H1 (cell line): ENCODE measurements around the gene DSG4. TPM values are rescaled to one million over a fixed set of nuclear protein-coding genes. Genes with fewer than 3 reads are reported as not detected.
A peak's percentile ranks its signal among the peaks of the same experiment; 100 is the strongest.

ENCODE experiments used
- CTCF ChIA-PET: fragments of 300-600 bp; sonication (Branson Sonifier 250); formaldehyde crosslinking; loops from one replicate; lab custom pipeline; 2021; ENCODE audit not compliant: partially characterized antibody; lab: Charles Lee
- POLR2A ChIA-PET: fragments of 300-600 bp; sonication (Branson Sonifier 250); formaldehyde crosslinking; loops from one replicate; lab custom pipeline; 2021; ENCODE audit warnings: inconsistent platforms; ENCODE audit not compliant: partially characterized antibody; lab: Charles Lee
- DNase-seq, 2 experiments: peaks; one replicate each; pipeline versions ENCODE4 v3.0.0 to v3.0.0-alpha.2; 2010 to 2022; ENCODE audit warnings: low spot score in 2 of 2, low read depth in 1 of 2, mixed read lengths in 1 of 2
- FAIRE-seq: peaks from 2 replicates; lab custom pipeline; 2011; peaks lifted over from hg19 to GRCh38; lab: Jason Lieb, UNC
- H2AFZ ChIP-seq: 2 replicates; pipeline ENCODE4 v1.8.1; 2012; ENCODE audit warnings: low read length, inconsistent platforms
- H2AK5ac ChIP-seq: 2 replicates; pipeline ENCODE4 v1.6.1; 2013; ENCODE audit warnings: low read depth, low read length
- H2BK120ac ChIP-seq: replicated peaks from 2 replicates; pipeline ENCODE3; 2013; ENCODE audit warnings: low read depth, low read length, inconsistent platforms
- H2BK12ac ChIP-seq: 2 replicates; pipeline ENCODE4 v1.6.1; 2013; ENCODE audit warnings: low read depth, low read length
- H2BK15ac ChIP-seq: 2 replicates; pipeline ENCODE4 v1.6.1; 2013; ENCODE audit warnings: low read length
- H2BK20ac ChIP-seq: 2 replicates; pipeline ENCODE4 v1.6.1; 2013; ENCODE audit warnings: low read length
- H2BK5ac ChIP-seq: 2 replicates; pipeline ENCODE4 v1.6.1; 2013; ENCODE audit warnings: low read depth, low read length
- H3K14ac ChIP-seq: 2 replicates; pipeline ENCODE4 v1.6.1; 2013; ENCODE audit warnings: inconsistent platforms; ENCODE audit not compliant: insufficient read length
- H3K18ac ChIP-seq: 2 replicates; pipeline ENCODE4 v1.6.1; 2013; ENCODE audit warnings: low read length; ENCODE audit errors: extremely low read depth
- H3K23ac ChIP-seq: 2 replicates; pipeline ENCODE4 v1.6.1; 2013; ENCODE audit warnings: inconsistent platforms; ENCODE audit not compliant: insufficient read length
- H3K23me2 ChIP-seq: 2 replicates; pipeline ENCODE4 v1.6.1; 2013; ENCODE audit warnings: low read depth, low read length
- H3K27ac ChIP-seq: 2 replicates; pipeline ENCODE4 v1.6.1; 2011; ENCODE audit warnings: low read depth, low read length, inconsistent platforms
- H3K27me3 ChIP-seq, 4 experiments: replicated peaks in 1 of 4; 1 replicate in 1 of 4; 2 replicates in 3 of 4; pipeline versions ENCODE4 v1.6.1 to v1.8.1; 2011 to 2013; ENCODE audit warnings: low read length in 3 of 4, mild to moderate bottlenecking in 3 of 4, inconsistent platforms in 2 of 4, mixed read lengths in 2 of 4, moderate library complexity in 1 of 4; ENCODE audit not compliant: control insufficient read depth in 3 of 4, insufficient read depth in 3 of 4; ENCODE audit errors: extremely low read depth in 1 of 4
- H3K36me3 ChIP-seq, 4 experiments: 2 replicates each; pipeline versions ENCODE4 v1.6.1 to v1.8.1; 2011 to 2013; ENCODE audit warnings: mild to moderate bottlenecking in 4 of 4, low read length in 3 of 4, moderate library complexity in 2 of 4, control low read depth in 1 of 4, inconsistent platforms in 1 of 4; ENCODE audit not compliant: insufficient read depth in 4 of 4, control insufficient read depth in 2 of 4
- H3K4ac ChIP-seq: replicated peaks from 2 replicates; pipeline ENCODE3; 2013; ENCODE audit warnings: low read length, low read depth, mixed read lengths, inconsistent platforms; ENCODE audit not compliant: insufficient read length
- H3K4me1 ChIP-seq, 4 experiments: replicated peaks in 1 of 4; 1 replicate in 1 of 4; 2 replicates in 3 of 4; pipeline versions ENCODE4 v1.6.1 to v1.8.1; 2011 to 2013; ENCODE audit warnings: low read length in 3 of 4, inconsistent platforms in 2 of 4, mixed read lengths in 1 of 4; ENCODE audit not compliant: insufficient read depth in 4 of 4, control insufficient read depth in 3 of 4
- H3K4me2 ChIP-seq, 2 experiments: 2 replicates each; pipeline versions ENCODE4 v1.6.1 to v1.8.1; 2011 to 2013; ENCODE audit warnings: low read depth in 2 of 2, low read length in 2 of 2, control low read depth in 1 of 2, inconsistent platforms in 1 of 2, mild to moderate bottlenecking in 1 of 2; ENCODE audit not compliant: insufficient read depth in 1 of 2
- H3K4me3 ChIP-seq, 4 experiments: fragments of 200-600, 300-600 bp in 1 of 4; sonication (generic), shearing (Covaris generic), sonication (Bioruptor Twin) in 1 of 4; 2 replicates each; pipeline versions ENCODE4 v1.5.1 to v1.8.1; 2011 to 2016; ENCODE audit warnings: low read length in 4 of 4, low read depth in 3 of 4, control low read depth in 2 of 4, inconsistent platforms in 2 of 4, mild to moderate bottlenecking in 2 of 4, mixed read lengths in 1 of 4, moderate library complexity in 1 of 4; ENCODE audit not compliant: insufficient read depth in 2 of 4; ENCODE audit errors: extremely low read depth in 1 of 4
- H3K56ac ChIP-seq: replicated peaks from 2 replicates; pipeline ENCODE3; 2013; ENCODE audit warnings: low read depth, mild to moderate bottlenecking, mixed read lengths, low read length, inconsistent platforms; ENCODE audit not compliant: insufficient read length
- H3K79me1 ChIP-seq: 2 replicates; pipeline ENCODE4 v1.6.1; 2013; ENCODE audit warnings: low read depth, low read length, control low read depth
- H3K79me2 ChIP-seq, 2 experiments: 2 replicates each; pipeline versions ENCODE4 v1.6.1 to v1.8.1; 2012 to 2013; ENCODE audit warnings: low read length in 2 of 2, mild to moderate bottlenecking in 2 of 2, inconsistent platforms in 1 of 2; ENCODE audit not compliant: insufficient read depth in 2 of 2, control insufficient read depth in 1 of 2
- H3K9ac ChIP-seq, 4 experiments: replicated peaks in 1 of 4; 1 replicate in 1 of 4; 2 replicates in 3 of 4; pipeline versions ENCODE4 v1.6.1 to v1.8.1; 2011 to 2013; ENCODE audit warnings: low read depth in 3 of 4, low read length in 3 of 4, control low read depth in 2 of 4, mild to moderate bottlenecking in 2 of 4, moderate library complexity in 2 of 4, inconsistent platforms in 1 of 4; ENCODE audit errors: extremely low read depth in 1 of 4
- H3K9me3 ChIP-seq, 2 experiments: 2 replicates each; pipeline versions ENCODE4 v1.6.1 to v1.8.1; 2012 to 2013; ENCODE audit warnings: mild to moderate bottlenecking in 2 of 2, moderate library complexity in 2 of 2, control low read depth in 1 of 2, inconsistent platforms in 1 of 2, low read depth in 1 of 2, low read length in 1 of 2, mixed read lengths in 1 of 2; ENCODE audit not compliant: insufficient read depth in 2 of 2
- H4K20me1 ChIP-seq, 2 experiments: replicated peaks in 1 of 2; 2 replicates each; pipeline versions ENCODE3 to v1.8.1; 2011 to 2013; ENCODE audit warnings: inconsistent platforms in 2 of 2, low read length in 2 of 2, mild to moderate bottlenecking in 1 of 2; ENCODE audit not compliant: insufficient read depth in 2 of 2, control insufficient read depth in 1 of 2
- H4K5ac ChIP-seq: 2 replicates; pipeline ENCODE4 v1.6.1; 2013; ENCODE audit warnings: low read length, low read depth, mixed read lengths, inconsistent platforms; ENCODE audit not compliant: insufficient read length
- H4K8ac ChIP-seq: 2 replicates; pipeline ENCODE4 v1.8.0; 2013; ENCODE audit warnings: mild to moderate bottlenecking, moderate library complexity, low read length, inconsistent platforms; ENCODE audit not compliant: insufficient read depth; ENCODE audit errors: extremely low read depth
- H4K91ac ChIP-seq: replicated peaks from 2 replicates; pipeline ENCODE3; 2013; ENCODE audit warnings: low read length, mixed read lengths, inconsistent platforms; ENCODE audit not compliant: insufficient read length
- CBX5 ChIP-seq: fragments of 300-800, 300-1000 bp; sonication (generic); IDR thresholded peaks from 2 replicates; pipeline ENCODE4 v1.7.1; 2016; ENCODE audit warnings: antibody characterized with exemption, low read length, low read depth
- KDM1A ChIP-seq: fragments of 200-600, 300-600 bp; sonication (generic); IDR thresholded peaks from 2 replicates; pipeline ENCODE4 v1.7.1; 2016; ENCODE audit warnings: mild to moderate bottlenecking, low read length, borderline replicate concordance
- RNF2 ChIP-seq: fragments of 200-900, 300-1000 bp; sonication (generic); IDR thresholded peaks from 2 replicates; pipeline ENCODE4 v1.7.1; 2016; ENCODE audit warnings: borderline replicate concordance, low read depth, mild to moderate bottlenecking, antibody characterized with exemption, low read length; ENCODE audit not compliant: poor library complexity, severe bottlenecking; ENCODE audit errors: missing control alignments
- WGBS, 2 experiments: shearing (Covaris generic) in 1 of 2; methylation state at CpG; one replicate each; pipeline versions ENCODE4 v1.1.6 to v1.1.7; 2013 to 2015; ENCODE audit warnings: low lambda C conversion rate in 2 of 2, mixed read lengths in 2 of 2, inconsistent platforms in 1 of 2, low coverage in 1 of 2, missing lambda C conversion rate in 1 of 2; ENCODE audit not compliant: insufficient replicate concordance in 2 of 2, insufficient coverage in 1 of 2, insufficient read length in 1 of 2; ENCODE audit errors: extremely low coverage in 1 of 2, missing lambda C conversion rate in 1 of 2; 5-methylcytosine and 5-hydroxymethylcytosine counted together
- polyA plus RNA-seq, 7 experiments: library from polyadenylated mRNA; depleted of rRNA in 3 of 7; stranded (reverse) in 5 of 7; unstranded in 2 of 7; fragments of >200 nt in 5 of 7; fragments of 200-250 nt in 2 of 7; gene quantifications; 1 replicate in 5 of 7; 2 replicates in 1 of 7; 4 replicates in 1 of 7; pipeline versions ENCODE4 v1.2.1 to v1.2.3, GENCODE V29; 2011 to 2013; ENCODE audit warnings: missing spikeins in 2 of 7, mixed read lengths in 2 of 7
- total RNA-seq: library from RNA; stranded (reverse); fragmentation: NEBNext Ultra II Directional; extraction: Animal tissue kit (Norgen Biotek cat#: 25700); gene quantifications from 2 replicates; pipeline ENCODE4 v1.2.1, GENCODE V29; 2021
- TF ChIP-seq, protein P1 (sequence below): IDR thresholded peaks from 2 replicates; pipeline ENCODE4 v1.6.1; 2011; ENCODE audit warnings: low read depth, mild to moderate bottlenecking, low read length; ENCODE audit not compliant: insufficient read depth

Gene DSG4
- total and polyA plus RNA-seq, 2 of the 8 experiments (the other 6 are each of a cell fraction or from before 2014, with no cell fraction given) = not detected

DNA sequence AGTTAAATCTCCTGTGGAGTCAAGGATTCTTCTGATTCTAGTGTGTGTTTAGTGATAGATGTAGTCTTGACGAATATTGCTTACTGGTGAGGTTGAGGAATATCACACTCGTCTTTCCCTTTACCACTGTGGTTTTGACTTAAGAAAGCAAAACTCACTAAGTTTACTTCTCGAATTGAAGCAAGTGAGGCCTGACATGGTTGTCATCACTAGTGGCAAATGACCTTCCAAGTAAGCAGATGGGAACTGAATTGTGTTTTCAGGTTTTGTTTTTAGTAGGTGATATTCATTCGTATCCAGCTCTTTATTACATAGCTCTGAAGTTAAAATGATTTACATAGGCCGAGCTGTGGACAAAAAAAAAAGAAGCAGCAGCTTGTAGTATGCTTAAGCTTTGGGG is 20.6 kb upstream of the DSG4 start:
- Histone ChIP-seq H4K8ac (no peak overlapping the region), H3K4me1 (no peaks in the 10 kb centered on the region), H2BK12ac (no peak overlapping the region), H2AK5ac (no peak overlapping the region), H3K9me3 (peaks cover 9 to 10% of the 10 kb centered on the region in 2 experiments; a peak in 3 of 4 replicates), H3K18ac (no peak overlapping the region), H3K27ac (no peak overlapping the region), H4K91ac (no peak overlapping the region), H2BK20ac (no peak overlapping the region), H3K9ac (no peak overlapping the region), H4K20me1 (no peaks in the 10 kb centered on the region), H3K23ac (no peak overlapping the region), H2BK15ac (no peak overlapping the region), H3K79me2 (no peaks in the 10 kb centered on the region), H3K23me2 (no peaks in the 10 kb centered on the region), H3K79me1 (no peaks in the 10 kb centered on the region), H3K56ac (no peak overlapping the region), H2AFZ (0 out of 2 replicates have a peak overlapping the region, but pooled peaks have one; percentile 18), H3K27me3 (no peaks in the 10 kb centered on the region; a peak in 1 of 7 replicates), H3K14ac (no peak overlapping the region), H3K4ac (no peak overlapping the region), H4K5ac (no peak overlapping the region), H3K4me2 (no peak overlapping the region), H2BK120ac (no peak overlapping the region), H3K36me3 (no peaks in the 10 kb centered on the region; a peak in 1 of 8 replicates), H2BK5ac (no peak overlapping the region), H3K4me3 (no peak overlapping the region)
- FAIRE-seq (no peak), DNase-seq (no peak)
- ChIA-PET CTCF (no interaction called here), POLR2A (no interaction called here)
- TF ChIP-seq, protein P1, sequence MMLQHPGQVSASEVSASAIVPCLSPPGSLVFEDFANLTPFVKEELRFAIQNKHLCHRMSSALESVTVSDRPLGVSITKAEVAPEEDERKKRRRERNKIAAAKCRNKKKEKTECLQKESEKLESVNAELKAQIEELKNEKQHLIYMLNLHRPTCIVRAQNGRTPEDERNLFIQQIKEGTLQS = no peak
- no peak for TF ChIP-seq RNF2
- TF ChIP-seq CBX5 = no peak
- TF ChIP-seq KDM1A = no peak
- WGBS, 2 experiments = 92% methylated on average over 5 of the region's 5 CpGs; no CpG with 5 or more reads in 1 of the 2 experiments
